IMR-90 (cell line): ENCODE results near the gene BDH1. TPM values are rescaled to one million over a fixed set of nuclear protein-coding genes. Genes with fewer than 3 reads are reported as not detected.

Experiments used
- ATAC-seq: fragments of 200-7000 bp; cut with Tn5 transposase; 2 replicates; pipeline ENCODE4 v1.9.1; 2020; ENCODE audit warnings: low read depth, mild to moderate bottlenecking, moderate library complexity
- BruUV-seq: library from RNA; stranded (reverse); fragments of 400-500 nt; replicated peaks from 2 replicates; lab custom pipeline; 2021; lab: Mats Ljungman, UMichigan
- CTCF ChIA-PET: fragments of 300-600 bp; formaldehyde crosslinking; extraction: SDS; loops from one replicate; lab custom pipeline; 2021; ENCODE audit warnings: antibody characterized with exemption; lab: Yijun Ruan, JAX
- POLR2A ChIA-PET: fragments of 300-600 bp; sonication (Branson Sonifier 250); formaldehyde crosslinking; loops from one replicate; lab custom pipeline; 2022; ENCODE audit warnings: antibody characterized with exemption; ENCODE audit not compliant: unreplicated experiment; lab: Charles Lee
- DNase-seq: peaks from one replicate; pipeline ENCODE4 v3.0.0; 2013
- H2AFZ ChIP-seq: replicated peaks from 2 replicates; pipeline ENCODE3; 2013; ENCODE audit warnings: low read length, mild to moderate bottlenecking; ENCODE audit not compliant: poor library complexity
- H2AK5ac ChIP-seq: 2 replicates; pipeline ENCODE4 v1.6.1; 2013; ENCODE audit warnings: low read depth, low read length, inconsistent platforms
- H2AK9ac ChIP-seq: replicated peaks from 2 replicates; pipeline ENCODE3; 2013; ENCODE audit warnings: mild to moderate bottlenecking, low read depth, low read length, moderate library complexity; ENCODE audit not compliant: poor library complexity
- H2BK120ac ChIP-seq: 2 replicates; pipeline ENCODE4 v1.6.1; 2013; ENCODE audit warnings: low read depth, low read length, inconsistent platforms
- H2BK15ac ChIP-seq: 3 replicates; pipeline ENCODE4 v1.6.1; 2013; ENCODE audit warnings: low read depth, low read length, inconsistent platforms
- H2BK20ac ChIP-seq: 2 replicates; pipeline ENCODE4 v1.6.1; 2013; ENCODE audit warnings: low read depth, mild to moderate bottlenecking, inconsistent platforms, low read length, moderate library complexity
- H2BK5ac ChIP-seq: 2 replicates; pipeline ENCODE4 v1.6.1; 2013; ENCODE audit warnings: mild to moderate bottlenecking, low read depth, low read length, inconsistent platforms; ENCODE audit not compliant: poor library complexity, severe bottlenecking
- H3K14ac ChIP-seq: replicated peaks from 2 replicates; pipeline ENCODE4 v1.6.1; 2013; ENCODE audit warnings: low read depth, low read length, inconsistent platforms
- H3K18ac ChIP-seq: 2 replicates; pipeline ENCODE4 v1.6.1; 2013; ENCODE audit warnings: low read depth, low read length, control low read depth
- H3K23ac ChIP-seq: 2 replicates; pipeline ENCODE4 v1.6.1; 2013; ENCODE audit warnings: low read depth, low read length, inconsistent platforms
- H3K27ac ChIP-seq: 2 replicates; pipeline ENCODE4 v1.5.1; 2013; ENCODE audit warnings: mild to moderate bottlenecking, control low read depth, low read length; ENCODE audit not compliant: insufficient read depth
- H3K27me3 ChIP-seq: 2 replicates; pipeline ENCODE4 v1.6.1; 2013; ENCODE audit warnings: low read length; ENCODE audit not compliant: control insufficient read depth, insufficient read depth
- H3K36me3 ChIP-seq: 2 replicates; pipeline ENCODE4 v1.6.1; 2013; ENCODE audit warnings: low read length, mixed read lengths; ENCODE audit not compliant: control insufficient read depth, insufficient read depth
- H3K4ac ChIP-seq: 2 replicates; pipeline ENCODE4 v1.6.1; 2013; ENCODE audit warnings: low read depth, low read length, inconsistent platforms
- H3K4me1 ChIP-seq: 2 replicates; pipeline ENCODE4 v1.6.1; 2013; ENCODE audit warnings: low read length, mixed read lengths; ENCODE audit not compliant: control insufficient read depth, insufficient read depth
- H3K4me2 ChIP-seq: 2 replicates; pipeline ENCODE4 v1.6.1; 2013; ENCODE audit warnings: low read depth, mild to moderate bottlenecking, control low read depth, low read length, moderate library complexity
- H3K4me3 ChIP-seq: 2 replicates; pipeline ENCODE4 v1.5.1; 2013; ENCODE audit warnings: low read depth, mild to moderate bottlenecking, control low read depth, low read length, moderate library complexity; ENCODE audit not compliant: insufficient read depth
- H3K56ac ChIP-seq: 2 replicates; pipeline ENCODE4 v1.6.1; 2013; ENCODE audit warnings: low read length, inconsistent platforms; ENCODE audit not compliant: insufficient read depth; ENCODE audit errors: extremely low read depth
- H3K79me1 ChIP-seq, 2 experiments: 2 replicates each; pipeline ENCODE4 v1.6.1; 2013; ENCODE audit warnings: low read length in 2 of 2, inconsistent platforms in 1 of 2, low read depth in 1 of 2
- H3K9ac ChIP-seq: 2 replicates; pipeline ENCODE4 v1.6.1; 2013; ENCODE audit warnings: low read depth, low read length, control low read depth
- H3K9me1 ChIP-seq: 2 replicates; pipeline ENCODE4 v1.6.1; 2013; ENCODE audit warnings: low read length, inconsistent platforms; ENCODE audit not compliant: insufficient read depth
- H3K9me3 ChIP-seq: 2 replicates; pipeline ENCODE4 v1.6.1; 2013; ENCODE audit warnings: low read length; ENCODE audit not compliant: control insufficient read depth, insufficient read depth
- H4K20me1 ChIP-seq: 2 replicates; pipeline ENCODE4 v1.6.1; 2013; ENCODE audit warnings: low read length, inconsistent platforms; ENCODE audit not compliant: insufficient read depth
- H4K5ac ChIP-seq: 2 replicates; pipeline ENCODE4 v1.6.1; 2013; ENCODE audit warnings: mild to moderate bottlenecking, low read depth, low read length, control low read depth
- H4K8ac ChIP-seq, 2 experiments: 2 replicates each; pipeline ENCODE4 v1.6.1; 2013; ENCODE audit warnings: low read depth in 2 of 2, low read length in 2 of 2, control low read depth in 1 of 2, inconsistent platforms in 1 of 2
- H4K91ac ChIP-seq: 2 replicates; pipeline ENCODE4 v1.6.1; 2013; ENCODE audit warnings: low read depth, low read length, inconsistent platforms; ENCODE audit not compliant: insufficient read depth
- BHLHE40 ChIP-seq: fragments of 150-350 bp; IDR thresholded peaks from 2 replicates; pipeline ENCODE4 v1.6.1; 2016; ENCODE audit warnings: mild to moderate bottlenecking, low read depth, low read length
- CEBPB ChIP-seq: IDR thresholded peaks from 2 replicates; pipeline ENCODE4 v1.6.1; 2012; ENCODE audit warnings: low read depth, low read length, improper control_type of control experiment
- CHD1 ChIP-seq: IDR thresholded peaks from 2 replicates; pipeline ENCODE4 v1.6.1; 2012; ENCODE audit warnings: low read depth, low read length, improper control_type of control experiment
- MAFK ChIP-seq: IDR thresholded peaks from 2 replicates; pipeline ENCODE4 v1.6.1; 2012; ENCODE audit warnings: low read depth, low read length, improper control_type of control experiment
- MXI1 ChIP-seq: IDR thresholded peaks from 2 replicates; pipeline ENCODE4 v1.6.1; 2012; ENCODE audit warnings: low read depth, mild to moderate bottlenecking, low read length, moderate library complexity, borderline replicate concordance
- NFE2L2 ChIP-seq: fragments of 150-350 bp; IDR thresholded peaks from 2 replicates; pipeline ENCODE4 v1.6.1; 2016; ENCODE audit warnings: low read depth, mild to moderate bottlenecking, low read length
- POLR2A ChIP-seq: IDR thresholded peaks from 2 replicates; pipeline ENCODE4 v1.6.1; 2012; ENCODE audit warnings: mild to moderate bottlenecking, low read depth, low read length
- RAD21 ChIP-seq: IDR thresholded peaks from 2 replicates; pipeline ENCODE4 v1.6.1; 2012; ENCODE audit warnings: low read length, improper control_type of control experiment
- RCOR1 ChIP-seq: IDR thresholded peaks from 2 replicates; pipeline ENCODE4 v1.6.1; 2012; ENCODE audit warnings: mild to moderate bottlenecking, low read length, improper control_type of control experiment; ENCODE audit not compliant: insufficient replicate concordance
- RFX5 ChIP-seq: IDR thresholded peaks from 2 replicates; pipeline ENCODE4 v1.8.0; 2012; ENCODE audit warnings: low read depth, mild to moderate bottlenecking, low read length, moderate library complexity
- SMC3 ChIP-seq: fragments of 150-350 bp; IDR thresholded peaks from 2 replicates; pipeline ENCODE4 v1.6.1; 2016; ENCODE audit warnings: low read depth, mild to moderate bottlenecking, antibody characterized with exemption, low read length, moderate library complexity
- WGBS, 2 experiments: methylation state at CpG; one replicate each; pipeline versions ENCODE4 v1.1.5 to v1.1.7; 2013; ENCODE audit warnings: missing lambda C conversion rate in 2 of 2; ENCODE audit not compliant: insufficient read length in 1 of 2; ENCODE audit errors: extremely low coverage in 2 of 2; 5-methylcytosine and 5-hydroxymethylcytosine counted together
- dilution Hi-C: fragments of 300-500 bp; cut with HindIII; formaldehyde crosslinking; loops from one replicate; pipeline ENCODE4 v1.14.3; 2018; ENCODE audit warnings: low sequenced_read_pairs; ENCODE audit not compliant: unreplicated experiment
- in situ Hi-C: fragments of 300-500 bp; cut with MboI; formaldehyde crosslinking; loops from 3 replicates; pipeline ENCODE4 v1.14.3; 2019; ENCODE audit warnings: low sequenced_read_pairs, inconsistent platforms, mixed read lengths
- intact Hi-C: fragments of 100-400 bp; cut with micrococcal nuclease; formaldehyde crosslinking; loops from 2 replicates; pipeline ENCODE4 v1.10.0; 2022
- polyA plus RNA-seq, 3 experiments: library from polyadenylated mRNA; depleted of rRNA; stranded (reverse); fragments of >200 nt; gene quantifications; 2 replicates each; pipeline ENCODE4 v1.2.3, GENCODE V29; 2012; ENCODE audit warnings: low replicate concordance in 1 of 3
- total RNA-seq: library from RNA; depleted of rRNA; stranded (reverse); fragments of >200 nt; gene quantifications from 2 replicates; pipeline ENCODE4 v1.2.3, GENCODE V29; 2012
- TF ChIP-seq, protein P1 (sequence below): fragments of 150-350 bp; IDR thresholded peaks from 2 replicates; pipeline ENCODE4 v1.6.1; 2017; ENCODE audit warnings: mild to moderate bottlenecking, antibody characterized with exemption, low read length, low read depth
- TF ChIP-seq, protein P2 (sequence below): conservative IDR thresholded peaks from 2 replicates; pipeline ENCODE4 v1.5.1; 2012; ENCODE audit warnings: mild to moderate bottlenecking, low read depth, low read length, improper control_type of control experiment
- TF ChIP-seq, protein P3 (sequence below): fragments of 150-350 bp; IDR thresholded peaks from 2 replicates; pipeline ENCODE4 v1.6.1; 2016; ENCODE audit warnings: low read depth, mild to moderate bottlenecking, low read length, moderate library complexity, borderline replicate concordance

Gene BDH1
- total and polyA plus RNA-seq, 2 of the 4 experiments (the other 2 are of a cell fraction): 2.7 to 4.4 TPM

DNA sequence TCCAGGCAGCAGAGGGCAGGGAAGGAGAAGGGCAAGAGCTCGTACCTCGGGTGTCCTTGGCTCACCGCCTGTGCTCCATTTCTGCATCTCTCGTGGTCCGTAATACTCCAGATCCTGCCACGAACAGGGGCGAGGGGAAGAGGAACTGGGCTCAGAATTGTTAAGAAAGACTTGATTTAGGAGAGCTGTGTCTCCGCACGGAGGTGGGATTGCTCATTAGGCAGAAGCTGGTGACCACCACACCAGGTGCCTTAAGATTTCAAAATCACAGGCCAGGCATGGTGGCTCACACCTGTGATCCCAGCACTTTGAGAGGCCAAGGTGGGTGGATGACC lies 37.2 kb upstream of the BDH1 start:
- intact Hi-C loops: no loop called here
- Histone ChIP-seq H4K91ac (no peak overlapping the region), H3K4ac (no peak overlapping the region), H4K5ac (no peak overlapping the region), H2AFZ (no peak overlapping the region), H2BK15ac (no peak overlapping the region), H3K4me1 (no peaks in the 10 kb centered on the region), H3K18ac (no peak overlapping the region), H2BK120ac (no peak overlapping the region), H3K9me3 (no peaks in the 10 kb centered on the region), H3K23ac (no peak overlapping the region), H3K14ac (no peak overlapping the region), H4K8ac (no peak overlapping the region), H4K20me1 (no peaks in the 10 kb centered on the region), H3K27ac (no peak overlapping the region), H2BK20ac (no peak overlapping the region), H2AK5ac (no peak overlapping the region), H3K9ac (no peak overlapping the region), H3K4me2 (no peak overlapping the region), H3K56ac (no peak overlapping the region), H3K36me3 (no peaks in the 10 kb centered on the region), H2BK5ac (no peak overlapping the region), H3K79me1 (no peaks in the 10 kb centered on the region), H3K4me3 (no peak overlapping the region), H2AK9ac (no peak overlapping the region), H3K9me1 (no peaks in the 10 kb centered on the region), H3K27me3 (0 out of 2 replicates have a peak, but pooled peaks cover 2% of the 10 kb centered on the region)
- CTCF ChIA-PET: no interaction called here
- no peak for TF ChIP-seq RAD21
- no peak for TF ChIP-seq BHLHE40
- no peak for TF ChIP-seq RFX5
- TF ChIP-seq CHD1: no peak
- no peak for TF ChIP-seq CEBPB
- TF ChIP-seq NFE2L2: no peak
- no peak for TF ChIP-seq RCOR1
- TF ChIP-seq, protein P1, sequence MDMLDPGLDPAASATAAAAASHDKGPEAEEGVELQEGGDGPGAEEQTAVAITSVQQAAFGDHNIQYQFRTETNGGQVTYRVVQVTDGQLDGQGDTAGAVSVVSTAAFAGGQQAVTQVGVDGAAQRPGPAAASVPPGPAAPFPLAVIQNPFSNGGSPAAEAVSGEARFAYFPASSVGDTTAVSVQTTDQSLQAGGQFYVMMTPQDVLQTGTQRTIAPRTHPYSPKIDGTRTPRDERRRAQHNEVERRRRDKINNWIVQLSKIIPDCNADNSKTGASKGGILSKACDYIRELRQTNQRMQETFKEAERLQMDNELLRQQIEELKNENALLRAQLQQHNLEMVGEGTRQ: no peak
- TF ChIP-seq, protein P2, sequence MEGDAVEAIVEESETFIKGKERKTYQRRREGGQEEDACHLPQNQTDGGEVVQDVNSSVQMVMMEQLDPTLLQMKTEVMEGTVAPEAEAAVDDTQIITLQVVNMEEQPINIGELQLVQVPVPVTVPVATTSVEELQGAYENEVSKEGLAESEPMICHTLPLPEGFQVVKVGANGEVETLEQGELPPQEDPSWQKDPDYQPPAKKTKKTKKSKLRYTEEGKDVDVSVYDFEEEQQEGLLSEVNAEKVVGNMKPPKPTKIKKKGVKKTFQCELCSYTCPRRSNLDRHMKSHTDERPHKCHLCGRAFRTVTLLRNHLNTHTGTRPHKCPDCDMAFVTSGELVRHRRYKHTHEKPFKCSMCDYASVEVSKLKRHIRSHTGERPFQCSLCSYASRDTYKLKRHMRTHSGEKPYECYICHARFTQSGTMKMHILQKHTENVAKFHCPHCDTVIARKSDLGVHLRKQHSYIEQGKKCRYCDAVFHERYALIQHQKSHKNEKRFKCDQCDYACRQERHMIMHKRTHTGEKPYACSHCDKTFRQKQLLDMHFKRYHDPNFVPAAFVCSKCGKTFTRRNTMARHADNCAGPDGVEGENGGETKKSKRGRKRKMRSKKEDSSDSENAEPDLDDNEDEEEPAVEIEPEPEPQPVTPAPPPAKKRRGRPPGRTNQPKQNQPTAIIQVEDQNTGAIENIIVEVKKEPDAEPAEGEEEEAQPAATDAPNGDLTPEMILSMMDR: no peak
- TF ChIP-seq, protein P3, sequence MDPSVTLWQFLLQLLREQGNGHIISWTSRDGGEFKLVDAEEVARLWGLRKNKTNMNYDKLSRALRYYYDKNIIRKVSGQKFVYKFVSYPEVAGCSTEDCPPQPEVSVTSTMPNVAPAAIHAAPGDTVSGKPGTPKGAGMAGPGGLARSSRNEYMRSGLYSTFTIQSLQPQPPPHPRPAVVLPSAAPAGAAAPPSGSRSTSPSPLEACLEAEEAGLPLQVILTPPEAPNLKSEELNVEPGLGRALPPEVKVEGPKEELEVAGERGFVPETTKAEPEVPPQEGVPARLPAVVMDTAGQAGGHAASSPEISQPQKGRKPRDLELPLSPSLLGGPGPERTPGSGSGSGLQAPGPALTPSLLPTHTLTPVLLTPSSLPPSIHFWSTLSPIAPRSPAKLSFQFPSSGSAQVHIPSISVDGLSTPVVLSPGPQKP: no peak
- TF ChIP-seq MXI1: no peak
- no peak for TF ChIP-seq SMC3
- no peak for TF ChIP-seq MAFK
- TF ChIP-seq POLR2A: no peak
- 98% methylated on average over 6 of the region's 9 CpGs; no CpG with 5 or more reads in 1 of the 2 experiments for WGBS, 2 experiments
- dilution Hi-C loops: no loop called here
- in situ Hi-C loops: no loop called here
- POLR2A ChIA-PET: no interaction called here
- DNase-seq: no peak
- no TSS peak for BruUV-seq
- ATAC-seq: no peak
